ENCODE results near the gene DLG4.
"Not testable (repeated sequence)": the region's sequence is repeated elsewhere in the genome, so short reads cannot be mapped to it uniquely, and the experiment has no call there.

DLG4 gene

DNA sequence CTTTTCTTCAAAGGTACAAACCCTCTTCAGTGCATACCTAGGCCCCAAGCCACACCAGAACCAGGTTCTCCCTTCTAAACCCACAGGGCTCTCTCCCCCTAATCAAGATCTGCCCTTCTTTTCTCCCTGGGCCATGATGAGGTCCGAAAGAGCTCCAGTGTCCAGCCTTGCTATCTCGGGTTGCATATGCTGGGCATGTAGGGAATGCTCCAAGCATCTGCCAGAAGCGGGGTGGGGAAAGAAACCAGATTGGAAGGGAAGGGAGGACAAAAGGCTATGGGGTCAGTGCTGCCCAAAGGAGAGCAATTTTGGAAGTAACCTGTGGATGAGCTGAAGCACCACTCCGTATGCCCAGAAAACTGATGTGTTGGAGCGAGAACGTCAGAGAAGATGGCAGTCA, 29.6 kb upstream of the DLG4 start:
- DNase-seq (ENCODE audit: low read depth, low spot score): no peak

- DNase-seq (ENCODE audit: low read depth, low spot score): no peak
Observed at GRCh38 chr17:7248796-7249195, 29.2 kb upstream of the DLG4 start.

DNA sequence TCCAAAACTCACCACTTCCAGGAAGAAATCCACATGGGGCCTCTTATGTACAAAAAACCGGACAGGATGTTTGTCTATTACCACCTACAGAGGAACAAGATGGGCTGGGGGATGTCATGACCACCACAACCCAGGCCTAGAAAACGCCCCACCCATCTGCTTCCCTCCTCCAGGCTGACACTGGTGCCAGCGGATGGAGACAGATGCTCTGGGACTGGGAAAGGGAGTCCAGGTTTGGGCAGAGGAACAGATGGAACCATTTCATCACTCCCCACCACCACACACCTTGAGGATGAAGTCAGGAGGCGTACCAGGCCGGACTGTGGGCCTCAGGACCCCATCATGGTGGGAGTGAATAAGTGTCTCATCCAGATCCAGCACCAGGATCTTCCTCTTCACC, 27.1 kb upstream of the DLG4 start:
- DNase-seq (ENCODE audit: low read depth, low spot score): no peak

- not testable (repeated sequence) for DNase-seq (ENCODE audit: low read depth, low spot score)
Observed at GRCh38 chr17:7243838-7244237, 24.2 kb upstream of the DLG4 start.

GRCh38 chr17:7243453-7243729, 23.8 kb upstream of the DLG4 start:
- no peak for DNase-seq (ENCODE audit: low read depth, low spot score)

DNA sequence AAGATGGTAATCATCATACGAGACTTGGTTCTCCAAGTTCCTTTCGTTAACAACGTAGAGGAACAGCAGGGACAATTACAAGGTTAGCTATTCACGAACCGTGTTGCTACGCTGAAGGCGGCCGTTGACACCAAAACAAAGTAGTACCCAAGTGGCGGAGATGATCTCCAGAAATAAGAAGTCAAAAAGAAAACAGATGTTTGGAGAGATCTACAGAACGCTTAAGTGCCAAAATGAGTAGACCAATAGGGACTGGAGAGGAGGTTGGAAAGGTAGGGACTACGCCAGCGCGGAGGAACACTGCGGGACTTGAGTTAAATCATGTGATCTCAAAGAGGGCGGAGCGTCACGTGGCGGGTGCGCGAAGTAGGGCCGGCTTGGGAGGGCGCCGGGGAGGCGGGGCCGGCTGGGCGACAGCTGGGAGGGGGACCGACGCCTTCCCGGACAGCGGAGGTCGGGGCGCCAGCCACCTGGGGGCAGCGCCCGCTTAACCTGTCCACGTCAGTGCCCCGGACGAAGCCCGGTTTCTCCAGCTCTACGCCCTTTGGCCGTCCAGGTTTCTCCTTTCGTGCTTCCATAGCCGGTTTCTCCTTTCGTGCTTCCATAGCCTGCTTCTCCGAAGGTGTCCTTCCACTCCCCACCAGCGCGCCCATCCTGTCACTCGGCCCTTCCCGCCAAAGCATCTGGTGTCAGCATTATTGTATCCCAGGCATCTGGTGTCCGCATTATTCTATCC, 23.2 kb upstream of the DLG4 start:
- no peak for DNase-seq (ENCODE audit: low read depth, low spot score)

- DNase-seq (ENCODE audit: low read depth, low spot score): no peak
Observed at GRCh38 chr17:7241783-7242716, 22.4 kb upstream of the DLG4 start, which contains the start of gene GABARAP. Gene GABARAP (minus strand): TSS chr17:7242449. CDS start chr17:7242330, 119 bp downstream.

- no peak for DNase-seq (ENCODE audit: low read depth, low spot score)
Observed at GRCh38 chr17:7241090-7241733, 21.6 kb upstream of the DLG4 start.

DNA sequence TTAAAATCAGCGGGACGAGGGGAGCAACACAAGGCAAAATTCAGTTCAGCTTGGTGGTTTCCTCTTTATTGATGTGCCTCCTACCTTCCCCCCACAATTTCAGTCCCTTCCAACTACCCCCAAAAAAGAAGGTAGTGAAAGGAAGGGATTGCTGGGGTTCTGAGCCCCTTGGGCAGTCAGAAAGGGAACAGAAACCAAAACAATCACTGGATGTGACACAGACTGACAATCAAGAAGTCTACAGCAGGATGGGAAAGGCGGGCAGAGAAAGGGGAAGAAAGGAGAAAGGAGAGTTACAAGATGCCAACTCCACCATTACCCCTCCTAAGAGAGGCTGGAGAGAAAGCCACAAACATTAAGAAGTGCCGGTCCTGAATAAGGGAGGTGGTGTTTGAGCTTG, 20.7 kb upstream of the DLG4 start:
- no peak for DNase-seq (ENCODE audit: low read depth, low spot score)

- peak; percentile 98 for DNase-seq (ENCODE audit: low read depth, low spot score)
Observed at GRCh38 chr17:7239091-7240027, 19.7 kb upstream of the DLG4 start, which contains the start of gene PHF23. Gene PHF23 (minus strand): TSS chr17:7239457. CDS start chr17:7239279, 178 bp downstream.

- DNase-seq (ENCODE audit: low read depth, low spot score): no peak
Observed at GRCh38 chr17:7238420-7239090, 18.9 kb upstream of the DLG4 start.

DNA sequence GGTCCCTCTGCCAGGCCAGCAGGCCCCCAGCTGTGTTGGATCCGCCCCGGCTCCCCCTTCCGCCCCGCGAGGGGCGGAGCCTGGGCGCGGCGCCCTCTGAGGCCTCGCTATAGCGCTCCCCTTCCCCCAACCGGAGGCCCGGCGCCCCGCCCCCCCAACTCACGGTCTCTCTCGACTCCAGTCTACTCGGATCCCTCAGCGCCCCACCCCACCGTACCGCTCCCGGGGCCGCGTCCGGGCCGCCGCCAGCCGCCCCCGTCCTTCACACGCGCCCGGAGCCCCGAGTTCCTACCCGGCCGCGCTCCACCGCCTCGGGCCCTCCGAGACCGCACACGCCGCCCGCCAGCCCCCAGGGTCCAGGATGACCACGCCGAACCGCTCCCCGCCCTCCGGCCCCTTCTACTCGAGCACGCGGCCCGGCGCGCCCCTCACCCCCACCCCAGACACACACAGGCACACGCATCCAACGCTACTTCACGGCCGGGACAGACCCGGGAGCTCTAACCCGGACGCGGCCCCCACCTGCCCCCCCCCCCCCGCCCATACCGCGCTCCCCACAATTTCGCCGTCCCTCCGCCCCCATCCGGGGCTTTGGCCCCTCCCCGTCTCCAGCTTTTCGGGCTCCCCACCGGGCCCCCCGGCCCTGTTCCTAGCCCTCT, 18.3 kb upstream of the DLG4 start:
- DNase-seq (ENCODE audit: low read depth, low spot score): no peak

GRCh38 chr17:7237266-7237760, 17.7 kb upstream of the DLG4 start:
- no peak for DNase-seq (ENCODE audit: low read depth, low spot score)

GRCh38 chr17:7236808-7237207, 17.2 kb upstream of the DLG4 start:
- DNase-seq (ENCODE audit: low read depth, low spot score): no peak

DNA sequence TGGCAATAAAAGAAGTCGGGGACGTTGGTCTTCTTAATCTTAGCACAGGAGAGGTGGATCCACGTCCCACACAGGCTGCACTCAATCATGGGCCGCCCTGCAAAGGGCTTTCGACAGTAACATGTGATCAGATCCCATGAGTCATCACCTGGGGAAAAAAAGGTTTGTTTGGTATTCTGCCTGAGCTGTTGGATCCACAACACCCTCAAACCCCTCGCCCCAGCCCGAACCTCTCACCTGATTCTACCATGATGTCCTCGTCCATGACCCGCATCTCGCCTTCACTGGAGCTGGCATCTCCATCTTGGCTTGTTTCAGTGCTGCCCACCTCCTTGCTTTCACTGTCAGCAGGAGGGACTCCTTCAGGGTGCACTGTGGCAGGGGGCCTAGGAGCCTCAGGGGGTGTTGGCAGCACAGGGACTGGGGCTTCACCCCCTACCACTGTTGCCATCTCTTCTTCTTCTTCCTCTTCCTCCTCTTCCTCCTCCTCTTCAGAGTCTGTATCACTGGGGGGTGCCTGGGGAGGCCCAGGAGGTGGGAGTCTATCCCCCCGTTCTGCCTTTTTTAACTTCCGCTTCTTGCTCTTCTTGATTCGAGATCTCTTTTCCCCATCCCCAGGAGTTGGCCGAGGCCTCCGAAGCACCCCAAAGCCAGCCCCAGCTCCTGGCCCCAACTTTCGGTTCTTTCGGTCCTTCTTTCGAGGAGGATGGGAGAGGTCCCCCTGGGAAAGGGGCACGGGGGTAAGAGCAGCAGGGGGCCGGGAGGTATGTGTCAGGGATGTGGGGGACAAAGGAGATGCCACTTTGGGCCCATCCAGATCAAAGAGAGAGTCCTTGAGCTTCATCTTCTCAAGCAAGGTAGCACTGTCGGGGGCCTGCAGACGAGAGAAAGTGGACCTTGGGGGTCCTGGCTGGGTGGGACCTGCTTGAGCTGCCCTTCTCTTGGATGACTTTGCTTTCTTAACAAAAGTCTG, 16.3 kb upstream of the DLG4 start:
- no peak for DNase-seq (ENCODE audit: low read depth, low spot score)

GRCh38 chr17:7234083-7234951, 14.7 kb upstream of the DLG4 start, which contains the start of gene DVL2:
Gene DVL2 (minus strand): TSS chr17:7234517. CDS start chr17:7234262, 255 bp downstream.
- no peak for DNase-seq (ENCODE audit: low read depth, low spot score)

GRCh38 chr17:7233701-7234082, 14.1 kb upstream of the DLG4 start:
- DNase-seq (ENCODE audit: low read depth, low spot score): no peak

- DNase-seq (ENCODE audit: low read depth, low spot score): no peak
Observed at GRCh38 chr17:7232114-7232513, 12.5 kb upstream of the DLG4 start.
